HG02885 (cell line): ENCODE data around the gene DCXR.

Source experiments
- ATAC-seq: cut with Tn5 transposase; IDR thresholded peaks from one replicate; pipeline ENCODE4 v1.9.1; 2021; ENCODE audit warnings: mild to moderate bottlenecking; ENCODE audit not compliant: unreplicated experiment, poor library complexity

DCXR gene

DNA sequence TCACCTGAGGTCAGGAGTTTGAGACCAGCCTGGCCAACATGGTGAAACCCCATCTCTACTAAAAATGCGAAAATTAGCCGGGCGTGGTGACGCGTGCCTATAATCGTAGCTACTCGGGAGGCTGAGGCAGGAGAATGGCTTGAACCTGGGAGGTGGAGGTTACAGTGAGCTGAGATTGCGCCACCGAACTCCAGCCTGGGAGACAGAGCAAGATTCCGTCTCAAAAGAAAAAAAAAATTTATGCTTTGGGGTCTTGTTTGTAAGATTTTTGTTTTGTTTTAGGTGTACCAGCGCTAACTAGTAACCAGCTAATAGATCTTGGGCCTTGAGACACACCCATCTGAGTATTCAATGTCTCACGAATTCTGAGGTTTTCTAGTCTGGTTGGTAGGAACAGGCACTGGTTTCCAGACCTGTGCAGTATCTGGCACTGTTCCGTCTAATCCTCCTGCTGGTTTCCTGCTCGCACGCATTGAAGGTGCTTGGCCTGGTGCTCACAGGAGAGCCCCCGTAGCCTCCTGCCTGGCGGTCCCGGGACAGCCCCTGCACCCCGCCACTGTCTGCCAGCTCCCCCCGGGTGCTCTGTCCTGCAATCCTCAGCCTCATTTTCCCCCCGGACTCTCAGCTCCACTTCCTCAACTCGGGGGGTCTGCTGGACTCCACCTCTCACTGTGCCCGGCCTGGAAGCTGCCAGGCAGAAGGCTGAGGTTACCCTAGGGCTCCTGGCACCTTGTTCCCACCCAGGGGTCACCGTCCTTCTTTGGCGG lies 38.7 kb upstream of the DCXR start:
- no peak for ATAC-seq

DNA sequence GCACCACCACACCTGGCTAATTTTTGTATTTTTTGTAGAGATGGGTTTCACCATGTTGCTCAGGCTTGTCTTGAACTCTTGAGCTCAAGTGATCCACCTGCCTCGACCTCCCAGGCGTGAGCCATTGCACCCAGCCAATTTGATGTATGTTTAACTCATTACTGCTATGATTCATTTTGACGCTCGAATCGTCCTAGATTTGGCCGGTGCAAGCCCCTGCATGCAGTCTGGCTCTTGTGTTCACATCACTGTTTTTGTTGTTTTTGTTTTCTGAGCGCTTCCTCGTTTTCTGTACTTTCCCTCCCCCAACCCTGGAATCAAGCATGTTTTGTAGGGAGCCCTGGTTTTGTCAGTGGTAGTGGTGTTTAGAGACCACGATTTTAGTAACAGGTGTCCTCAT lies 35.9 kb upstream of the DCXR start:
- ATAC-seq = no peak

DNA sequence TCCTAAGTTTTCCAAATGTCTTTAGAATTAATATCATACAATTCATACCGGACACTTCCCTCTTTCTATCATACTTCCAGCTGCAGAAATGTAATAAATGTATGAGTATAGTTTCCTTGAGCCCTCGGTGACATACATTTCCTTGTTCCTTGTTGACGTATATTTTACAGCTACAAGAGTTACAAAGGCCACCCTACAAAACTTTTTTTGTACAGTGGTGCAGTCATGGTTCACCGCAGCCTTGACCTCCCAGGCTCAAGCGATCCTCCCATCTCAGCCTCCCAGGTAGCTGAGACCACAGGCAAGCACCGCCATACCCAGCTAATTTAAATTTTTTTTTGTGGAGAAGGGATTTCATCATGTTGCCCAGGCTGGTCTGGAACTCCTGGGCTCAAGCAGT lies 35.3 kb upstream of the DCXR start:
- no peak for ATAC-seq

DNA sequence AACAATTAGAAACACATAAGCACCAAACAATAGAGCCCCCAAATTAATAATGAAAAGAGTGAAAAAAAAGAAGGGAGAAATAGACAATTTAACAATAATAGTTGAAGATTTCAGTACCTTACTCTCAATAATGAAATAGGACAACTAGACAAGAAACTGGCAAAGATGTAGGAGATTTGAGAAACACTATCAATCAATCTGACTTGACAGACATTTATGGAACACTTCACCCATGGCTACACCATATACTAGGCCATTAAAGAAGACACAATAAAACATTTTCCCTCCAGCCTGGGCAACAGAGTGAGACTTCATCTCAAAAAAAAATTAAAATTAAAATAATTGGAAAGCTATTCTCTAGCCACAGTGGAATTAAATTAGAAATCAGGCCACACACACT lies 33.1 kb upstream of the DCXR start:
- ATAC-seq = no peak

DNA sequence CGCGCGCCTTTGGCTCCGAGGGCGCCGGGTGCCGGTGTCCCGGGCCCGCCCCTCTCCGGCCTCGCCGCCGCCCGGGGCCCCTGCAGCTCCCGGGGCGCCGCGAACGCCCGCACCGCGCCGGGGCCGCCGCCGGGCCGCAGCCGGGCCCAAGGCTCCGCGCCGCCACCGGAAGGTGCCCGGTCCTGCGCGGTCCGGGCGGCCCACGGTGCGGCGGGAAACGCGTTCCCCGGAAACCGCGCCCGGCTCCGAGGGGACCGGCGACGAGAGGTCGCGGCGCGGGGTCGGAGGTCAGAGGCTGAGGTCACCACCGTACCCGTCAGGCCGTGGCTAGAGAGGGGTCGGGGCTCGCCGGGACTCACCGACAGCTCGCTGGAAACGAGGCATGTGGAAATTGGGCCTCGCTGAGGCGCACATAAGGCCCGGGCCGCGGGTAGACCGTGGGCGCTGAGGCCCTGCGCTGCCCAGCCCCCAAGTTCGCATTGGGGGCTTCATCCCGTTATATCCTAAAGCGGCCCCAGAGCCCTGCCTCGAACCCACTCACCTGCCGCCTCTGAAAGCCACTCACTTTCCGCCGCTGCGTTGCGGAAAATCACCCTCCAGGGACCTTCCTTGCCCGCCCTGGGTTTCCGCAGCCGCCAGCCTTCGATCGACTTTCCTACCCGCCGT lies 28.3 kb upstream of the DCXR start, which contains the start of gene DUS1L:
Gene DUS1L, minus strand, starts transcription at position 167 of the 666 bp plus-strand sequence. CDS start 745 bp downstream, outside the sequence.
- peak; percentile 78 for ATAC-seq

DNA sequence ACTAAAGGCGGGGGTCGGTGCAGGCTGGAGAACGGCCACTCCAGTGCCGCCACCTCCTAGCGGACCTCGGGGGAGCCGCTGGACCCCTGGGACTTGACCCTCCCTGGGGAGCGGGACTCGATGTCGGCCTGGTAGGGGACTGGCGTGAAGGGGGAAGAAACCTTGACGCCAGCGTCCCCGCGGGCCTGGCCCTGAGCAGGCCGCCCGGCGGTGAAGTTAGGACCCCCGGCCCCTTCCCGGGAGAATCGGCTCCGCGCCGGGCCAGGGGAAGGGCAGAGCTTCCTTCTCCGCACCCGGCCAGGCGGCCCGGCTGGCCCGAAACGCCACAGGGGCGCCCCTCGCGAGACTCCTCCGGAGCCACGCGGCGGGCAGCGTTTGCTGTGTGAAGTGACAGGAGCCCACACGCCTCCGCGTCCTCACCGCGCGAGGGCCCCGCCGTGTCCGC lies 27.7 kb upstream of the DCXR start:
- ATAC-seq = peak; percentile 43

DNA sequence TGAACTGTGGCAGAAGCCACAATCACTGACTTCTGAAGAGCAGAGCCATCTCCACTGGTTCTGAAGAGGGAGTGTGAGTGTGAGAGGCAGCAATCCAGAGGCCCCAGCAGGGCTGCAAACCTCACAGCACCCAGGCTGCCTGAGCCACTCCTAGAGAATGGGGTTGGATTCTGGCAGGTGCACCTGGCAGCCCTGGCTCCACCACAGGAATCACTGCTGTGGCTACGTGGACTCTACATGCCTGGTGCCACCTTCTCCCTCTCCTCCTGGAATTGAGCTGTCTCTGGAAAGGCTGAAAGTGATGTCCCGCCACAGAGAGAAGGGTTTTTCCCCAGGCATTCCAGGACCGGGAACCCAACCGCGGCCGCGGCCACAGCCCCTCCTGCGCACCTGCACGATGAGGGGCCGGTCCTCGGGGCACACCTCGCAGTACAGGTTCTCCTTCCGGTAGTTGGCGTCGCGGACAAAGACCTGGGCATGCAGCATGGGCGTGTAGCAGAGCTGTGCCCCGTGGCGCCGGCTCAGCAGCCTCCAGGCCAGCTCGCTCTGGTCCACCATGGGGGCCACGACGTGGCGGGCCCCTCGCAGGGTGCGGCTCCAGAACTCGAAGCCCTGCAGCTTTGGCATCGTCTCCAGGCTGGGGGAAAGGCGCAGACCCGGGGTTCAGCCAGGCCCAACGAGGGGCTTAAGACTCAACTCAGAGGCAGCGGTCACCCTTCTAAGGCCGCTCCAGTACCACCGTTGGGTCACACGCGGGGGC lies 27.1 kb upstream of the DCXR start:
- ATAC-seq = no peak

DNA sequence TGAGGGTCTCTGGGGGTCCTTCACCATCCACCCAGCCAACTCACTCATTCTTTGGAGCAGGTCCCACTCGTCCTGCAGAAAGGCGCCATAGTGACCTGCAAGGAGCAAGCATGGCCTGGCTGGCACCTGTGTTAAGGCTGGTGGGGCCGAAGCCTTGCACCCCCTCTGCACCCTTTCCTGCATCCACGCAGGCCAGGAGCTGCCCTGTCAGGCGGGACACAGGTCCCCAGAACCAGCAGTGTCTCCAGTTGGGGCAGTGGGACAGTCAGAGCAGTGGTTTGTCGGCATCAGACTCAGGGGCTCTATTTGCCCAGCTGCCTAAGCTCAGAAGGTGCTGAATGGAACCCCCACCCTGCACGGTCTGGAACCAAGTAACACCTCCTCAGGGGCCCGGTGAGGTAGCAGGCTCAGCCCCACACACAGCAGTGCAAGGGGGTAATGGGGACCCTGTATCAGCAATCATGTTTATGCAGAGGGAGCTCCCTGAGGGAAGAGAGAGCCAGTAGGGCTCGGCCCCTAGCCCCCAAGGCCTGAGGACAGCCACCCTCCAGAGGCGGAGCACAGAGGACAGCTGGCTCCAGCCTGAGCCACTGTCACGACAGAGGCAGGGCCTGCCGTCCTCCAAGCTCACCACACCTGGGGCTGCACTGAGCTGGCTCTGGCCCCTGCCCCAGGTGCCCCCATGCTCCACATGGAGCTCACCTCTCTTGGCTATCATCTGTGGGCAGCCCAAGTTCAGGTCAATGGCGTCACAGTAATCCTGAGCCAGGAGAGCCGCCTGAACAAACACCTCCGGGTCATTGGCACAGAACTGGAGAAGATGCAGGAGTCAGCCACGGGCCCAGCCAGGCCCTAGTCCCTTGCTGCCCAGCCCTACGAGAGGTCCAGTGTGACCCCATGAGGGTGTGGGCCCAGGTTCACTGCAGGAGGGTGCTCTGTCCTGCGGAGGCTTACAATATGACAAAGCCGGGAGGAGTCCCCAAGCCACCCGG lies 26.2 kb upstream of the DCXR start:
- no peak for ATAC-seq

DNA sequence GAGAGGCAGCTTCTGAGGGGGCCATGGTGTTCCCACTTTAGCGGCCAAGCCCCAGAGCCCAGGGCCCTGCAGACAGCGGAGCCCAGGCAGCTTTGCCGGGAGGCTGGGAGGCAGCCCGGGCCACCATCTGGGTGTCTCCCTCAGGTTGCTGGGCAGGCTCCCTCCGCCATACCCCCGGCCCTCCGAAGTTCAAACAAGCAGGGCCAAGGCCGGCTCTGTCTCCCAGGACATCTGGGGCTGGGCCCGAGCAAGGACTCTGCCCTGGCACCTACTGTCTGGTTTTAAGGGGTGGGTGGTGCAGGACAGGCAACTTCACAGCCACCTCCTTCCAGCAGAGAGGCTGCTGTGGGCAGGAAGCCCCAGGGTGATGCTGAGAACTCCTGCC lies 25.5 kb upstream of the DCXR start:
- no peak for ATAC-seq

DNA sequence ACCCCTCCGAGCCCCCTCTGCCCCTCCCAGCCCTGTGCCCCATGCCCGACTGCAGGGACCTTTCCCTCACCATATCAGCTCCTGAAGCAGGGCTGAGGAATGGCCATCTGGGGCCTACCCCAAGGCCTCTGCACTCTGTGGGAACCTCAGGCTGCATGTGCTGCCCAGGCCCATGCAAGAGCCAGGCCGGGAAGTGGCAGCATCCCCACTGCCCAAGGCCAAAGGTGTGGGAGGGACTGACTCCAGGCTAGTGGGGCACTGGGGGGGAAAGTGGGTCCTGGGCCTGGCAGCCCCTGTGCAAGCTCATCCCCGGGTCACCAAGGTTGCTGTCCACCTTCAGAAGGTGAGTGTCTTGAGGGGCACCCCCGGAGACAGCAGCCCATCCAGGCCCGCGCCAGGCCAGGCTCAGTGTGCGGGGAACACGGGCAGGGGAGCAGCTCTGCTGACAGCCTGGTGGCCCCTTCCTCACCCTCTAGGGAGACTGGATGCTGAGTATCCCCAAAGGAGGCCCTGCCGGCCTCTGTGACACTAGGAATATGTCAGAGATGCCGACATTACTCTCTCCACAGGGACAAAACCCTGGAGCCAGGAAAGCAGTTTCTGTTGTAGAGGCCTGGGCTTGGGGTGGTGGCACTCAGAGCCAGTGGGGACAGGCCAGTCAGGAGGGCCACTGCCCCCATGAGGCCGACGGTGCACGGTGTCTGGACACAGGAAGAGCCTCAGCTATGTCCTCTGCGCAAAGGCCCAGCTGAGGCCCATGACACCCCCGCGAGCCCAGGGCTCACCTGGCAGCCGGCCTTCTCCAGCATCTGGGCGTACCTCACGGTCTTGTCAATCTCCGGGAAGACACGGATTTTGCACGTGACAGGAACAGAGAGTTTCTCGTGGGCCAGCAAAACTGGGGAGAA lies 24.8 kb upstream of the DCXR start:
- no peak for ATAC-seq

DNA sequence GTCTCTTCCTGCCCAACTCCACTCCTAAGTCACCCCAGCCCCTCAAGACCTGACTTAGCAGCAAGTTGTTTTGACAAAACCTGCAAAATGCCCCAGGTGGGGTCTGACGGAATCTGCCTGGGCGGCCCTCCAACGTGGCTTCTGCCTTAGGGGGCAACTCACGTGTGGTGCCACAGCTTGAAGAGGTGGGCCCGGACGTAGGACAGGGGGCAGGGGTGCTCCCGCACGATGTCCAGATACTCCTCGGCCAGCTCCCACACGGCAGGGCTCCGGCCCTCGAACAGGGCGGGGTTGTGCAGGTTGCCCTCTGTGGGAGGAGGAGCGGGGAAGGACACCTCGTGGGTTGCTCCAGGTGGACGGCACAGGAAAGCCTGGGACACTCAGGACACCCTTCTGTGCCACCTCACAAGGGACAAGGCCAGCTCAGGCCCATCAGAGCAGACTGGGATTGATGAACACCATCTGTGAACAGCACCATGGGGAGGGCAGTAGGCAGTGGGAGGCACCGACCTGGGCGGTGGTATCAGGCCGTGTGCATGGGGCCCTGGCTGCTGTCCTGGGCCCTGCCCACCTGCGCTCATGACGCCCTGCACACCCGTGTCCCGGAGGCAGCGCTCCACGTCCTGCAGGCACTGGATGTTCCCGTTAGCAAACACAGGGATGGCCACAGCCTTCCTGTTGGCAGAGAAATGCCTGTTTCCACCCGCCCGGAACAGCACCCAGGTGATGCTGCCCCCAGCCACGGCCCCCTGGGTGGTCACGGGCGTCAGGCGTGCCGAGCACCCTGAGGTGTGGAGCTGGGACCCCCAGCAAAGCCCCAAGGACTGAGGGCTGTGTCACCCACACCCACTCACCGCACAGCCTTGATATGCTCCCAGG lies 23.8 kb upstream of the DCXR start:
- no peak for ATAC-seq

DNA sequence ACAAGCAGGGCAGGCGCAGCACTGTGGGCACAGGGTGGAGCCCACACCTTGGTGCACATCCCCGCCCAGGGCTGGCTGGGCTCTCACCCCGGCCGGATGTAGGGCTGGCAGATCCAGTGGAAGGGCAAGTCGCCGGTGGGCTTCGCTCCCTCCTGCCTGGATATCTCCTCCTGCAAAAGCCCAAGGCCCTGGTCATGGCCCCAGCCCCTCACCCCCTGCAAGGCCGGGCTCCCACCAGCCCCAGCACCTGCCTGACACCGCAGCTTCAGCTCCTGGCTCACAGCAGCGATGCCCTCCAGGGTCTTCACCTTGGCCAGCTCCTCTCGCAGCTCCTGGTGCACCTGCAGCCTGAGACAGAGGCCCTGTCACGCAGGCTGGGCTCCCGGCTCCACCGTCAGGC lies 23.1 kb upstream of the DCXR start:
- ATAC-seq = no peak

DNA sequence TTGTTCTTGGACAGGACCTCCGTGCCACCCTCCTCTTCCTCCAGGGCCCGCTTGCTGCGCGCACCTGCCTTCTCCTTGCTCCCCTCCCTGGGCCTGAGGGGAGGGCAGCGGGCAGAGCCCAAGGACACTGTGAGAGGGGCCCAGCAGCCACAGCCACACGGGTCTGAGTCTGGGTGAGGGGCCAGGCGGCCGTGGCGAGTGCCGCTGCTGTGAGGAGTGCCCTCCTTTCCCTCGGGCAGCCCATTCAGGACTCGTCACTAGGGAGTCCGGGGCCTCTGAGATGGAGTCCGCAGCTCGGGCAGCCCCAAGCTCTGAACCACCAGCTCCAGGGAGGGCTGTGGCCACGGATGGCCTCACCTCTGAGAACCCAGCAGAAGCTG lies 22.5 kb upstream of the DCXR start:
- no peak for ATAC-seq

DNA sequence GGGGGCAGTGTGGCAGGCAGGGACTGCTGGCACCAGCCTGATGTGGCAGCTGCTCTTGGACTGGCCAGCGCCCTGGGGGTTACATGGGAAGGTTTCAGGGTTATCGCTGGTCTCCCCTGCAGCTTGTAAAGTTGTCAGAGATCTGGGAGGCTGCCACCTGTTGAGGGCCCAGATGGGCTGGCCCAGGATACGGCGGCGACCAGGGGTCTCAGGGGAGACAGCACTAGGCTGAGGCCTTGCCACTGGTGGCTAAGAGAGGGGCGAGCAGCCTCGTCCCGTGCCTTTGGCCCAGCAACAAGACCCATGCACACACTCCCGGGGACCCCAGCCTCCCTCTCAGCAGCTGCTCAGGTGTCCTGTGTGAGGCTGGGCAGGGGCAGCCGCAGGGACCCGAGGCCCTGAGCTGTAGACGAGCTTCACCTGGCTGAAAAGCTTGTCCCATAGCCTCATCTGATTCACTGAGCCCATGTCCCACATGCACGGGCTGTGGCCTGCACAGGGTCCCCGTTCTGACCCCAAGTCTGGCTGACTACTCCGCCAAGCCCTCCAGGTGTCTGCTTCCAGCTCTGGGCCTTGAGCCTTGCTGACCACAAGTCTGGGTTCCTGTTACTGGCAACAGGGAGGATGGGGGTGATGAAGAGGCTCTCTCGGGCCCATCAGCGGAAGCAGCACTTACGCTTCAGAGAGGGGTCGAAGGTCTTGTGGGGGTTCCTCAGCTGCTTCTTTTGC lies 21.9 kb upstream of the DCXR start:
- no peak for ATAC-seq

DNA sequence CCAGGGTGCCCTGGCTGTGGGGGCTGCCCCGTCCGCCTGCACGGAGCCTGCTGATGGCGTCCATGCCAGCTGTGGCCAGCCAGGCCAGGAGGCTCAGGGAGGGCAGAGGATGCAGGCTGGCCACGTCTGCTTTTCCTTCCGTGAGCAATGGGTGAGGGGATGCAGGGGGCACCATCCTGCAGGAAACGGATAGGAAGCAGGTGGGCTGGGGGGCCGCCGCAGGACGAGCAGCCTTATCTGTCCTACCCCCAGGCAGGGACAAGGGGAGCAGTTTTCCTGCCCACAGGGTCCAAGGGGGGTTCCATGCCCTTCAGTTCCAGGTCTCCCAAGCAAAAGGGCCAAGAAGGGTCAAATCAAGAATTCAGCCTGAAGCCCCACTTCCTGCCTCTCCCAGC lies 21.4 kb upstream of the DCXR start:
- no peak for ATAC-seq

DNA sequence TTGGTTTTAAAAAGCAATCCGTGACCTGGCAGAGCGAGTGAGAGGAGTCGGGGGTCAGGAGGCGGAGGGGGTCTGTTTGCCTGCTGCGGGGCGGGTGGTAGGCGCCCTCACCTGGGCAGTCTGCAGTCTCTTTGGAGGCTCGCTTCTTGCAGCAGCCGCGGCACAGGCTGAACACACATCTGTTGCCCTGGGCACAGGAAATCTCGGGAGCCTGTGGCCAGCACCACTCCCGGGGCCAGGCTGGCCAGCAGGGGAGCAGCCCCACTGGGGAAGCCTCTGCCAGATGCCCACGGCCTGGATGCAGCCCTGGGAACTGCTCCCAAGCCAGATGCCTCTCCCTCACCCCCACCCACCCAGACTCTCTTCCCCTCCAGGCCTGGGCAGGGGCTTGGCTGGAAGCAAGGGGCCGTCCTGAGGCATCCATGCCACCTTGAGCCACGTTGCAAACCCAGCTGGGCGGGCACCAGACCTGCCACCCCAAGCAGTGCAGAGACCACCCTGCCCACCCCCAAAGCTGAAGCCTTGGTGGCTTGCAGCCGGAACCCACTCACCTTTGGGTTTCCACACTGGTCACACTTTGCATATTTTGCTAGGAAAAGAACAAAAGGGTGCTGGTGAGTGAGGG lies 20.8 kb upstream of the DCXR start:
- no peak for ATAC-seq
